ENCODE measurements around the gene KRT84.

DNA sequence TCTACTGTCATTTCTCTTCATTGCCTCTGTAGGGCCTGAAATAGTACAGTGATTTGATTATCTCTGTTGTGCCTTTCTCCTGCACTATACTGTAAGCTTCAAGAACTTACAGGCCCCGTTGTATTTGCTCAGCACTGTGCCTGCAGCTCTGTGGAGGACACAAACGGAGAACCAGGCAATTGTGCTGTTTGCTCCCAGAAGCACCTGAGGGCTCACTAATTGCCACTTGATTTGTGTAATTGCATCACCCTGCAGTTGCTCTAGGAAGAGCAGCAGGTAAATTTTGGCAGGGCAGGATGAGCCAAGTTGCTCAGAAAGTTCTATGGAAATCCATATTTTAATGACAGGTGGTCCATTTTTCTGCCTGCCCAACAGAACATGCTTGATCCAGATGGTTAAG lies 32.3 kb upstream of the KRT84 start:
- no peak for TF ChIP-seq MAFK (IDR thresholded peaks at IDR 0.05; ENCODE audit: low read depth, low read length)
- TF ChIP-seq POLR2A (IDR thresholded peaks at IDR 0.05; ENCODE audit: low read depth, low read length) = no peak
- TF ChIP-seq, protein P1, sequence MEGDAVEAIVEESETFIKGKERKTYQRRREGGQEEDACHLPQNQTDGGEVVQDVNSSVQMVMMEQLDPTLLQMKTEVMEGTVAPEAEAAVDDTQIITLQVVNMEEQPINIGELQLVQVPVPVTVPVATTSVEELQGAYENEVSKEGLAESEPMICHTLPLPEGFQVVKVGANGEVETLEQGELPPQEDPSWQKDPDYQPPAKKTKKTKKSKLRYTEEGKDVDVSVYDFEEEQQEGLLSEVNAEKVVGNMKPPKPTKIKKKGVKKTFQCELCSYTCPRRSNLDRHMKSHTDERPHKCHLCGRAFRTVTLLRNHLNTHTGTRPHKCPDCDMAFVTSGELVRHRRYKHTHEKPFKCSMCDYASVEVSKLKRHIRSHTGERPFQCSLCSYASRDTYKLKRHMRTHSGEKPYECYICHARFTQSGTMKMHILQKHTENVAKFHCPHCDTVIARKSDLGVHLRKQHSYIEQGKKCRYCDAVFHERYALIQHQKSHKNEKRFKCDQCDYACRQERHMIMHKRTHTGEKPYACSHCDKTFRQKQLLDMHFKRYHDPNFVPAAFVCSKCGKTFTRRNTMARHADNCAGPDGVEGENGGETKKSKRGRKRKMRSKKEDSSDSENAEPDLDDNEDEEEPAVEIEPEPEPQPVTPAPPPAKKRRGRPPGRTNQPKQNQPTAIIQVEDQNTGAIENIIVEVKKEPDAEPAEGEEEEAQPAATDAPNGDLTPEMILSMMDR (conservative IDR thresholded peaks at IDR 0.05; ENCODE audit: low read depth, low read length) = no peak
- TF ChIP-seq, protein P2, sequence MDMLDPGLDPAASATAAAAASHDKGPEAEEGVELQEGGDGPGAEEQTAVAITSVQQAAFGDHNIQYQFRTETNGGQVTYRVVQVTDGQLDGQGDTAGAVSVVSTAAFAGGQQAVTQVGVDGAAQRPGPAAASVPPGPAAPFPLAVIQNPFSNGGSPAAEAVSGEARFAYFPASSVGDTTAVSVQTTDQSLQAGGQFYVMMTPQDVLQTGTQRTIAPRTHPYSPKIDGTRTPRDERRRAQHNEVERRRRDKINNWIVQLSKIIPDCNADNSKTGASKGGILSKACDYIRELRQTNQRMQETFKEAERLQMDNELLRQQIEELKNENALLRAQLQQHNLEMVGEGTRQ (IDR thresholded peaks at IDR 0.05; ENCODE audit: low read depth, low read length) = no peak
- TF ChIP-seq RAD21 (IDR thresholded peaks at IDR 0.05; ENCODE audit: low read length) = no peak
- no peak for TF ChIP-seq MAZ (IDR thresholded peaks at IDR 0.05; ENCODE audit: borderline replicate concordance, low read depth, low read length)
- no peak for TF ChIP-seq NFE2L2 (IDR thresholded peaks at IDR 0.05; ENCODE audit: low read depth, low read length)
- no peak for TF ChIP-seq MXI1 (IDR thresholded peaks at IDR 0.05; ENCODE audit: borderline replicate concordance, low read depth, low read length)
- no peak for TF ChIP-seq BHLHE40 (IDR thresholded peaks at IDR 0.05; ENCODE audit: low read depth, low read length)
- TF ChIP-seq, protein P3, sequence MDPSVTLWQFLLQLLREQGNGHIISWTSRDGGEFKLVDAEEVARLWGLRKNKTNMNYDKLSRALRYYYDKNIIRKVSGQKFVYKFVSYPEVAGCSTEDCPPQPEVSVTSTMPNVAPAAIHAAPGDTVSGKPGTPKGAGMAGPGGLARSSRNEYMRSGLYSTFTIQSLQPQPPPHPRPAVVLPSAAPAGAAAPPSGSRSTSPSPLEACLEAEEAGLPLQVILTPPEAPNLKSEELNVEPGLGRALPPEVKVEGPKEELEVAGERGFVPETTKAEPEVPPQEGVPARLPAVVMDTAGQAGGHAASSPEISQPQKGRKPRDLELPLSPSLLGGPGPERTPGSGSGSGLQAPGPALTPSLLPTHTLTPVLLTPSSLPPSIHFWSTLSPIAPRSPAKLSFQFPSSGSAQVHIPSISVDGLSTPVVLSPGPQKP (IDR thresholded peaks at IDR 0.05; ENCODE audit: borderline replicate concordance, low read depth, low read length) = no peak
- TF ChIP-seq RCOR1 (IDR thresholded peaks at IDR 0.05; ENCODE audit: insufficient replicate concordance, low read length) = no peak
- TF ChIP-seq FOS (IDR thresholded peaks at IDR 0.05; ENCODE audit: low read depth, low read length) = no peak
- no peak for TF ChIP-seq CHD1 (IDR thresholded peaks at IDR 0.05; ENCODE audit: low read depth, low read length)
